H1 (cell line): ENCODE measurements around the gene VDR. TPM values are rescaled to one million over a fixed set of nuclear protein-coding genes. Genes with fewer than 3 reads are reported as not detected.
A peak's percentile ranks its signal among the peaks of the same experiment; 100 is the strongest.

Experiments used
- CBX5 ChIP-seq: fragments of 300-800, 300-1000 bp; sonication (generic); IDR thresholded peaks from 2 replicates; pipeline ENCODE4 v1.7.1; 2016; ENCODE audit warnings: antibody characterized with exemption, low read length, low read depth
- CBX8 ChIP-seq: fragments of 300-800, 300-1000 bp; sonication (generic); IDR thresholded peaks from 2 replicates; pipeline ENCODE4 v1.7.1; 2016; ENCODE audit warnings: low read depth, low read length, borderline replicate concordance
- CHD1 ChIP-seq: IDR thresholded peaks from 2 replicates; pipeline ENCODE4 v1.6.1; 2012; ENCODE audit warnings: low read depth, low read length, improper control_type of control experiment
- KDM1A ChIP-seq: fragments of 200-600, 300-600 bp; sonication (generic); IDR thresholded peaks from 2 replicates; pipeline ENCODE4 v1.7.1; 2016; ENCODE audit warnings: mild to moderate bottlenecking, low read length, borderline replicate concordance
- SIRT6 ChIP-seq: IDR thresholded peaks from one replicate; pipeline ENCODE4 v1.7.1; 2012; ENCODE audit warnings: low read length, inconsistent platforms
- SUZ12 ChIP-seq: fragments of 200-600 bp; sonication (generic); IDR thresholded peaks from 2 replicates; pipeline ENCODE4 v1.6.1; 2012; ENCODE audit warnings: mild to moderate bottlenecking, inconsistent platforms, low read length, moderate library complexity, mixed read lengths
- TCF12 ChIP-seq: IDR thresholded peaks from 2 replicates; pipeline ENCODE4 v1.6.1; 2011; ENCODE audit warnings: low read depth, mild to moderate bottlenecking, low read length
- polyA plus RNA-seq, 7 experiments: library from polyadenylated mRNA; depleted of rRNA in 3 of 7; stranded (reverse) in 5 of 7; unstranded in 2 of 7; fragments of >200 nt in 5 of 7; fragments of 200-250 nt in 2 of 7; gene quantifications; 1 replicate in 5 of 7; 2 replicates in 1 of 7; 4 replicates in 1 of 7; pipeline versions ENCODE4 v1.2.1 to v1.2.3, GENCODE V29; 2011 to 2013; ENCODE audit warnings: missing spikeins in 2 of 7, mixed read lengths in 2 of 7
- total RNA-seq: library from RNA; stranded (reverse); fragmentation: NEBNext Ultra II Directional; extraction: Animal tissue kit (Norgen Biotek cat#: 25700); gene quantifications from 2 replicates; pipeline ENCODE4 v1.2.1, GENCODE V29; 2021
- TF ChIP-seq, protein P1 (sequence below): fragments of 300-600 bp; sonication (generic); IDR thresholded peaks from 2 replicates; pipeline ENCODE4 v1.7.1; 2012; ENCODE audit warnings: low read length, moderate library complexity, mild to moderate bottlenecking, inconsistent platforms; ENCODE audit not compliant: insufficient replicate concordance
- TF ChIP-seq, protein P2 (sequence below): IDR thresholded peaks from 2 replicates; pipeline ENCODE4 v1.6.1; 2011; ENCODE audit warnings: low read depth, mild to moderate bottlenecking, low read length; ENCODE audit not compliant: insufficient read depth

VDR gene
- total and polyA plus RNA-seq, 2 of the 8 experiments (the other 6 are each of a cell fraction or from before 2014, with no cell fraction given), result 0.44 to 0.65 TPM

DNA sequence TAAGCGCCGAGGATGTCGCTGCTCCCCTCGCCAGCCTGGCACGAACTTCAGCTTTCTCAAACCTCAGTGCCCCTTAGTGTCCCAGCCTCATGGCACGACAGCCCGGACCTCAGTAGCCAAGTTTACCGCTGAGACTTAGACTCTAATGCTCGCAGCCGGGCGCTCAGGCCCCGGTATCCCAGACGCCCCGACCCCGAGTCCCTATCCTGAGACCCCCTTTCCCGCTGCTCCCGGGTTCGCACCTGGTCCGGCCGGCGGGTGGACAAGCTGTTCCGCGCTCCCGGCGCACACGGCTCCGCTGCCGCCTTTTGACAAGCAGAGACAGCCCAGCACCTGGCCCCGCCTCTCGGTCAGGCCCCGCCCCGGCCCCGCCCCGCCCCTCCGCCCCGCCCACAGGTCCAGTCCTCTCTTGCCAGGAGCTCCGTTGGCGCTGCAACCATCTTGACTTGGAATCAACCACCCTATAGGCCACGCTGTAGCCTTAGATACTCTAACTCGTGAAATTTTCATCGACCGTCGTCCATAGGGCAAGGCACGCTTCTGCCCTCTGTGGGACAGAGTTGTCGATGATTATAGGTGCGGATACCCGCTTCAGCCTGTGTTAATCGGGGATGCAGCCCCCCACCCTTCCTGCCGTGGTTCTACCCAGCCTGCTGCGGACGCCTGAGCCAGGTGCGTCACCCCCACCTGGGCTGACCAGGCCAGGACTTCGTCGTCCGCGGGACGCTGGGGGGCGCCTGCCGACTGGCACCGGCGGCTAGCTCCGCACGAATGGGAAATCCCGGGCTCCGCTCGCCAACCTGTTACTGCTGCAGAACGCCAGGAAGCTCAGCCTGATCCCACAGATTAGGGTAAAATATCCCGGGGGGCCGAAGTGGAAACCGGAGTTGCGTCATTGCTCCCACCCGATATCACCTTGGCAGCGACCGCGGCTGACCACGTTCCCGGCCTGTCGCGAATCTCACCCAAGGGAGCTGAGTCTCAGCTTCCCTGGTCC lies at the start of gene VDR (continued):
- TF ChIP-seq, protein P1, sequence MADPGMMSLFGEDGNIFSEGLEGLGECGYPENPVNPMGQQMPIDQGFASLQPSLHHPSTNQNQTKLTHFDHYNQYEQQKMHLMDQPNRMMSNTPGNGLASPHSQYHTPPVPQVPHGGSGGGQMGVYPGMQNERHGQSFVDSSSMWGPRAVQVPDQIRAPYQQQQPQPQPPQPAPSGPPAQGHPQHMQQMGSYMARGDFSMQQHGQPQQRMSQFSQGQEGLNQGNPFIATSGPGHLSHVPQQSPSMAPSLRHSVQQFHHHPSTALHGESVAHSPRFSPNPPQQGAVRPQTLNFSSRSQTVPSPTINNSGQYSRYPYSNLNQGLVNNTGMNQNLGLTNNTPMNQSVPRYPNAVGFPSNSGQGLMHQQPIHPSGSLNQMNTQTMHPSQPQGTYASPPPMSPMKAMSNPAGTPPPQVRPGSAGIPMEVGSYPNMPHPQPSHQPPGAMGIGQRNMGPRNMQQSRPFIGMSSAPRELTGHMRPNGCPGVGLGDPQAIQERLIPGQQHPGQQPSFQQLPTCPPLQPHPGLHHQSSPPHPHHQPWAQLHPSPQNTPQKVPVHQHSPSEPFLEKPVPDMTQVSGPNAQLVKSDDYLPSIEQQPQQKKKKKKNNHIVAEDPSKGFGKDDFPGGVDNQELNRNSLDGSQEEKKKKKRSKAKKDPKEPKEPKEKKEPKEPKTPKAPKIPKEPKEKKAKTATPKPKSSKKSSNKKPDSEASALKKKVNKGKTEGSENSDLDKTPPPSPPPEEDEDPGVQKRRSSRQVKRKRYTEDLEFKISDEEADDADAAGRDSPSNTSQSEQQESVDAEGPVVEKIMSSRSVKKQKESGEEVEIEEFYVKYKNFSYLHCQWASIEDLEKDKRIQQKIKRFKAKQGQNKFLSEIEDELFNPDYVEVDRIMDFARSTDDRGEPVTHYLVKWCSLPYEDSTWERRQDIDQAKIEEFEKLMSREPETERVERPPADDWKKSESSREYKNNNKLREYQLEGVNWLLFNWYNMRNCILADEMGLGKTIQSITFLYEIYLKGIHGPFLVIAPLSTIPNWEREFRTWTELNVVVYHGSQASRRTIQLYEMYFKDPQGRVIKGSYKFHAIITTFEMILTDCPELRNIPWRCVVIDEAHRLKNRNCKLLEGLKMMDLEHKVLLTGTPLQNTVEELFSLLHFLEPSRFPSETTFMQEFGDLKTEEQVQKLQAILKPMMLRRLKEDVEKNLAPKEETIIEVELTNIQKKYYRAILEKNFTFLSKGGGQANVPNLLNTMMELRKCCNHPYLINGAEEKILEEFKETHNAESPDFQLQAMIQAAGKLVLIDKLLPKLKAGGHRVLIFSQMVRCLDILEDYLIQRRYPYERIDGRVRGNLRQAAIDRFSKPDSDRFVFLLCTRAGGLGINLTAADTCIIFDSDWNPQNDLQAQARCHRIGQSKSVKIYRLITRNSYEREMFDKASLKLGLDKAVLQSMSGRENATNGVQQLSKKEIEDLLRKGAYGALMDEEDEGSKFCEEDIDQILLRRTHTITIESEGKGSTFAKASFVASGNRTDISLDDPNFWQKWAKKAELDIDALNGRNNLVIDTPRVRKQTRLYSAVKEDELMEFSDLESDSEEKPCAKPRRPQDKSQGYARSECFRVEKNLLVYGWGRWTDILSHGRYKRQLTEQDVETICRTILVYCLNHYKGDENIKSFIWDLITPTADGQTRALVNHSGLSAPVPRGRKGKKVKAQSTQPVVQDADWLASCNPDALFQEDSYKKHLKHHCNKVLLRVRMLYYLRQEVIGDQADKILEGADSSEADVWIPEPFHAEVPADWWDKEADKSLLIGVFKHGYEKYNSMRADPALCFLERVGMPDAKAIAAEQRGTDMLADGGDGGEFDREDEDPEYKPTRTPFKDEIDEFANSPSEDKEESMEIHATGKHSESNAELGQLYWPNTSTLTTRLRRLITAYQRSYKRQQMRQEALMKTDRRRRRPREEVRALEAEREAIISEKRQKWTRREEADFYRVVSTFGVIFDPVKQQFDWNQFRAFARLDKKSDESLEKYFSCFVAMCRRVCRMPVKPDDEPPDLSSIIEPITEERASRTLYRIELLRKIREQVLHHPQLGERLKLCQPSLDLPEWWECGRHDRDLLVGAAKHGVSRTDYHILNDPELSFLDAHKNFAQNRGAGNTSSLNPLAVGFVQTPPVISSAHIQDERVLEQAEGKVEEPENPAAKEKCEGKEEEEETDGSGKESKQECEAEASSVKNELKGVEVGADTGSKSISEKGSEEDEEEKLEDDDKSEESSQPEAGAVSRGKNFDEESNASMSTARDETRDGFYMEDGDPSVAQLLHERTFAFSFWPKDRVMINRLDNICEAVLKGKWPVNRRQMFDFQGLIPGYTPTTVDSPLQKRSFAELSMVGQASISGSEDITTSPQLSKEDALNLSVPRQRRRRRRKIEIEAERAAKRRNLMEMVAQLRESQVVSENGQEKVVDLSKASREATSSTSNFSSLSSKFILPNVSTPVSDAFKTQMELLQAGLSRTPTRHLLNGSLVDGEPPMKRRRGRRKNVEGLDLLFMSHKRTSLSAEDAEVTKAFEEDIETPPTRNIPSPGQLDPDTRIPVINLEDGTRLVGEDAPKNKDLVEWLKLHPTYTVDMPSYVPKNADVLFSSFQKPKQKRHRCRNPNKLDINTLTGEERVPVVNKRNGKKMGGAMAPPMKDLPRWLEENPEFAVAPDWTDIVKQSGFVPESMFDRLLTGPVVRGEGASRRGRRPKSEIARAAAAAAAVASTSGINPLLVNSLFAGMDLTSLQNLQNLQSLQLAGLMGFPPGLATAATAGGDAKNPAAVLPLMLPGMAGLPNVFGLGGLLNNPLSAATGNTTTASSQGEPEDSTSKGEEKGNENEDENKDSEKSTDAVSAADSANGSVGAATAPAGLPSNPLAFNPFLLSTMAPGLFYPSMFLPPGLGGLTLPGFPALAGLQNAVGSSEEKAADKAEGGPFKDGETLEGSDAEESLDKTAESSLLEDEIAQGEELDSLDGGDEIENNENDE, result no peak
- TF ChIP-seq CHD1 (peak; percentile 81), SUZ12 (no peak; the same call in 1 of the 2 replicates), CBX8 (no peak), KDM1A (no peak), CBX5 (no peak), TCF12 (peak; percentile 84; the same call in 1 of the 2 replicates), SIRT6 (no peak)
- TF ChIP-seq, protein P2, sequence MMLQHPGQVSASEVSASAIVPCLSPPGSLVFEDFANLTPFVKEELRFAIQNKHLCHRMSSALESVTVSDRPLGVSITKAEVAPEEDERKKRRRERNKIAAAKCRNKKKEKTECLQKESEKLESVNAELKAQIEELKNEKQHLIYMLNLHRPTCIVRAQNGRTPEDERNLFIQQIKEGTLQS, result no peak
